ENCODE measurements around the gene SPIC. TPM values are rescaled to one million over a fixed set of nuclear protein-coding genes. Genes with fewer than 3 reads are reported as not detected.

SPIC gene
- total and polyA plus RNA-seq, 2 of the 13 experiments (the other 11 are each of a cell fraction or from before 2014, with no cell fraction given) = not detected

DNA sequence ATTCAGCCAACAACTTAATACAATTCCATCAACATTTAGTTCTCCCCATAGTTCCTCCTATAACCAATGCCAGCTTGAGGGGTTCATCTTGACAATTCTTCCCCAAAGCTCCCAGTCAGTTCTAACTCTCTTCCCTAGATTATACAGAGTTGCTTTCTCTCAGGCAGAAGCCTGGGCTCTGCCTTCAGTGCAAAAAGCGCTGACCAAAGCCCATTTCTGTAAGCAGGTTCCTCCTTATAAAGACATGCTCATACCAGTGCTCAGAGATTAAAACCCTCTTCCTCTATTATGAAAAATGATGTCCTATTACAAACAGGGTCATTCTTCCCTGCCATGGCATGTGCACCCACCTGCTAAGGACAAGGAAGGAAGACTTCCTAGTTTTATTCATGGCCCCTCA lies 16.2 kb downstream of the SPIC start:
- Histone ChIP-seq H3K79me2 (ENCODE audit: insufficient read depth, low read length) (no peaks in the 10 kb centered on the region), H3K27ac (ENCODE audit: extremely low read length, insufficient read depth, low read length) (no peak overlapping the region), H2AFZ (ENCODE audit: low read length) (no peak overlapping the region), H3K4me2 (ENCODE audit: low read depth, low read length) (no peak overlapping the region), H3K9ac (ENCODE audit: insufficient read depth, low read depth, low read length) (no peak overlapping the region), H3K9me3 (ENCODE audit: low read length) (no peaks in the 10 kb centered on the region), H3K4me1 (ENCODE audit: insufficient read depth, low read length) (peaks cover 1% of the 10 kb centered on the region), H4K20me1 (ENCODE audit: insufficient read depth, low read length) (no peaks in the 10 kb centered on the region), H3K36me3 (replicated peaks in 1 of 2; ENCODE audit: control insufficient read depth in 1 of 2, insufficient read depth in 2 of 2, low read length in 2 of 2) (no peaks in the 10 kb centered on the region), H3K4me3 (replicated peaks in 1 of 3; ENCODE audit: insufficient read depth in 1 of 3, low read depth in 2 of 3, low read length in 3 of 3) (no peak overlapping the region), H3K27me3 (ENCODE audit: control insufficient read depth in 1 of 2, insufficient read depth in 2 of 2, low read length in 2 of 2) (peaks cover 0 to 4% of the 10 kb centered on the region in 2 experiments; a peak in 1 of 5 replicates)
- intact Hi-C loops (cut with micrococcal nuclease; ENCODE audit: unreplicated experiment) (loop anchor here (2.0 to 5.0 kb wide), 2 partner anchors 77 to 266 kb away; no protein-coding TSS in a partner anchor), in situ Hi-C loops (cut with HindIII; ENCODE audit: extremely low pct_ligation_motif_present, low pct_unique_long_range_greater_than_20kb) (no loop called here)
- no peak for TF ChIP-seq PHB2 (IDR thresholded peaks at IDR 0.05; ENCODE audit: partially characterized antibody)
- TF ChIP-seq KMT2A (CRISPR knock-in tag; IDR thresholded peaks at IDR 0.05) = no peak
- no peak for TF ChIP-seq RFX3 (CRISPR knock-in tag; IDR thresholded peaks at IDR 0.05)
- TF ChIP-seq ZNF670 (CRISPR knock-in tag; IDR thresholded peaks at IDR 0.05; ENCODE audit: borderline replicate concordance) = no peak
- no peak for DNase-seq (ENCODE audit: low spot score)
- BruUV-seq (replicated peaks) = no TSS peak
- FAIRE-seq = no peak
- 0% methylated on average over 1 of the region's 1 CpG for WGBS (ENCODE audit: low lambda C conversion rate)
- ATAC-seq = no peak
- ChIA-PET CTCF (ENCODE audit: low intra/inter-chr PET ratio, low total read pairs) (no interaction called here), POLR2A (no interaction called here)

DNA sequence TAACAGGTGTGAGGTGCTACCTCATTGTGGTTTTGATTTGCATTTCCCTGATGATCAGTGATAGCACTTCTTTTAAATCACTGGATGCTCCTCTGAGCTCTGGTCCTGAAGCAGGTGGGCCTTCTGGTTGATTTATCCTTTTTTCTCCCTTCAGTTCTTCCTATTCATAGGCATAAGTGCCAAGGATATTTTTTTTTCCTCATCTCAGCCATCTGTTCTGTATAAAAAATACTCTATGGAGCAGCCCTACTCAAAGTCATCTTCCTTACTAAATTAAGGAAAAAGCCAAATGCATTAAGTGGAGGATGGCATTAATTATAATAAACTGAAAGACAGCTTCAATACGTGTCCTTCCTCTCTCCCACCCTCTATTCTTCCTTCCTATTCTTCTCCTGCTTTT lies 18.4 kb downstream of the SPIC start:
- H3K4me2 ChIP-seq (ENCODE audit: low read depth, low read length) = no peak overlapping the region
- ATAC-seq (no peak), DNase-seq (ENCODE audit: low spot score) (no peak), FAIRE-seq (no peak)
- ChIA-PET POLR2A (no interaction called here), CTCF (ENCODE audit: low intra/inter-chr PET ratio, low total read pairs) (no interaction called here)
- H3K4me1 ChIP-seq (ENCODE audit: insufficient read depth, low read length) = no peaks in the 10 kb centered on the region
- H3K9me3 ChIP-seq (ENCODE audit: low read length) = no peaks in the 10 kb centered on the region
- H3K4me3 ChIP-seq (replicated peaks in 1 of 3; ENCODE audit: insufficient read depth in 1 of 3, low read depth in 2 of 3, low read length in 3 of 3) = no peak overlapping the region
- in situ Hi-C loops (cut with HindIII; ENCODE audit: extremely low pct_ligation_motif_present, low pct_unique_long_range_greater_than_20kb) (no loop called here), intact Hi-C loops (cut with micrococcal nuclease; ENCODE audit: unreplicated experiment) (loop anchor here (5.0 kb wide), 1 partner anchor 264 kb away; no protein-coding TSS in a partner anchor)
- peaks cover 0 to 4% of the 10 kb centered on the region in 2 experiments; a peak in 1 of 5 replicates for H3K27me3 ChIP-seq (ENCODE audit: control insufficient read depth in 1 of 2, insufficient read depth in 2 of 2, low read length in 2 of 2)
- H3K9ac ChIP-seq (ENCODE audit: insufficient read depth, low read depth, low read length) = no peak overlapping the region
- BruUV-seq (replicated peaks) = no TSS peak
- no peaks in the 10 kb centered on the region for H3K36me3 ChIP-seq (replicated peaks in 1 of 2; ENCODE audit: control insufficient read depth in 1 of 2, insufficient read depth in 2 of 2, low read length in 2 of 2)
- H4K20me1 ChIP-seq (ENCODE audit: insufficient read depth, low read length) = no peaks in the 10 kb centered on the region
- H3K79me2 ChIP-seq (ENCODE audit: insufficient read depth, low read length) = no peaks in the 10 kb centered on the region
- 5% methylated on average over 1 of the region's 1 CpG for WGBS (ENCODE audit: low lambda C conversion rate)
- H3K27ac ChIP-seq (ENCODE audit: extremely low read length, insufficient read depth, low read length) = no peak overlapping the region
- no peak overlapping the region for H2AFZ ChIP-seq (ENCODE audit: low read length)
- TF ChIP-seq SIX1 (CRISPR knock-in tag; IDR thresholded peaks at IDR 0.05; ENCODE audit: borderline replicate concordance) = no peak
- TF ChIP-seq, protein P1, sequence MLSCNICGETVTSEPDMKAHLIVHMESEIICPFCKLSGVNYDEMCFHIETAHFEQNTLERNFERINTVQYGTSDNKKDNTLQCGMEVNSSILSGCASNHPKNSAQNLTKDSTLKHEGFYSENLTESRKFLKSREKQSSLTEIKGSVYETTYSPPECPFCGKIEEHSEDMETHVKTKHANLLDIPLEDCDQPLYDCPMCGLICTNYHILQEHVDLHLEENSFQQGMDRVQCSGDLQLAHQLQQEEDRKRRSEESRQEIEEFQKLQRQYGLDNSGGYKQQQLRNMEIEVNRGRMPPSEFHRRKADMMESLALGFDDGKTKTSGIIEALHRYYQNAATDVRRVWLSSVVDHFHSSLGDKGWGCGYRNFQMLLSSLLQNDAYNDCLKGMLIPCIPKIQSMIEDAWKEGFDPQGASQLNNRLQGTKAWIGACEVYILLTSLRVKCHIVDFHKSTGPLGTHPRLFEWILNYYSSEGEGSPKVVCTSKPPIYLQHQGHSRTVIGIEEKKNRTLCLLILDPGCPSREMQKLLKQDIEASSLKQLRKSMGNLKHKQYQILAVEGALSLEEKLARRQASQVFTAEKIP (CRISPR knock-in tag; IDR thresholded peaks at IDR 0.05; ENCODE audit: borderline replicate concordance) = no peak
- TF ChIP-seq, protein P2, sequence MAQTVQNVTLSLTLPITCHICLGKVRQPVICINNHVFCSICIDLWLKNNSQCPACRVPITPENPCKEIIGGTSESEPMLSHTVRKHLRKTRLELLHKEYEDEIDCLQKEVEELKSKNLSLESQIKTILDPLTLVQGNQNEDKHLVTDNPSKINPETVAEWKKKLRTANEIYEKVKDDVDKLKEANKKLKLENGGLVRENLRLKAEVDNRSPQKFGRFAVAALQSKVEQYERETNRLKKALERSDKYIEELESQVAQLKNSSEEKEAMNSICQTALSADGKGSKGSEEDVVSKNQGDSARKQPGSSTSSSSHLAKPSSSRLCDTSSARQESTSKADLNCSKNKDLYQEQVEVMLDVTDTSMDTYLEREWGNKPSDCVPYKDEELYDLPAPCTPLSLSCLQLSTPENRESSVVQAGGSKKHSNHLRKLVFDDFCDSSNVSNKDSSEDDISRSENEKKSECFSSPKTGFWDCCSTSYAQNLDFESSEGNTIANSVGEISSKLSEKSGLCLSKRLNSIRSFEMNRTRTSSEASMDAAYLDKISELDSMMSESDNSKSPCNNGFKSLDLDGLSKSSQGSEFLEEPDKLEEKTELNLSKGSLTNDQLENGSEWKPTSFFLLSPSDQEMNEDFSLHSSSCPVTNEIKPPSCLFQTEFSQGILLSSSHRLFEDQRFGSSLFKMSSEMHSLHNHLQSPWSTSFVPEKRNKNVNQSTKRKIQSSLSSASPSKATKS (CRISPR knock-in tag; IDR thresholded peaks at IDR 0.05) = no peak
- TF ChIP-seq, protein P3, sequence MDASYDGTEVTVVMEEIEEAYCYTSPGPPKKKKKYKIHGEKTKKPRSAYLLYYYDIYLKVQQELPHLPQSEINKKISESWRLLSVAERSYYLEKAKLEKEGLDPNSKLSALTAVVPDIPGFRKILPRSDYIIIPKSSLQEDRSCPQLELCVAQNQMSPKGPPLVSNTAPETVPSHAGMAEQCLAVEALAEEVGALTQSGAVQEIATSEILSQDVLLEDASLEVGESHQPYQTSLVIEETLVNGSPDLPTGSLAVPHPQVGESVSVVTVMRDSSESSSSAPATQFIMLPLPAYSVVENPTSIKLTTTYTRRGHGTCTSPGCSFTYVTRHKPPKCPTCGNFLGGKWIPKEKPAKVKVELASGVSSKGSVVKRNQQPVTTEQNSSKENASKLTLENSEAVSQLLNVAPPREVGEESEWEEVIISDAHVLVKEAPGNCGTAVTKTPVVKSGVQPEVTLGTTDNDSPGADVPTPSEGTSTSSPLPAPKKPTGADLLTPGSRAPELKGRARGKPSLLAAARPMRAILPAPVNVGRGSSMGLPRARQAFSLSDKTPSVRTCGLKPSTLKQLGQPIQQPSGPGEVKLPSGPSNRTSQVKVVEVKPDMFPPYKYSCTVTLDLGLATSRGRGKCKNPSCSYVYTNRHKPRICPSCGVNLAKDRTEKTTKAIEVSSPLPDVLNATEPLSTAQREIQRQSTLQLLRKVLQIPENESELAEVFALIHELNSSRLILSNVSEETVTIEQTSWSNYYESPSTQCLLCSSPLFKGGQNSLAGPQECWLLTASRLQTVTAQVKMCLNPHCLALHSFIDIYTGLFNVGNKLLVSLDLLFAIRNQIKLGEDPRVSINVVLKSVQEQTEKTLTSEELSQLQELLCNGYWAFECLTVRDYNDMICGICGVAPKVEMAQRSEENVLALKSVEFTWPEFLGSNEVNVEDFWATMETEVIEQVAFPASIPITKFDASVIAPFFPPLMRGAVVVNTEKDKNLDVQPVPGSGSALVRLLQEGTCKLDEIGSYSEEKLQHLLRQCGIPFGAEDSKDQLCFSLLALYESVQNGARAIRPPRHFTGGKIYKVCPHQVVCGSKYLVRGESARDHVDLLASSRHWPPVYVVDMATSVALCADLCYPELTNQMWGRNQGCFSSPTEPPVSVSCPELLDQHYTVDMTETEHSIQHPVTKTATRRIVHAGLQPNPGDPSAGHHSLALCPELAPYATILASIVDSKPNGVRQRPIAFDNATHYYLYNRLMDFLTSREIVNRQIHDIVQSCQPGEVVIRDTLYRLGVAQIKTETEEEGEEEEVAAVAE (CRISPR knock-in tag; IDR thresholded peaks at IDR 0.05; ENCODE audit: borderline replicate concordance) = no peak

Data from HepG2 (cell line).